Measurements from ENCODE around the gene GALNTL6. TPM values are rescaled to one million over a fixed set of nuclear protein-coding genes. Genes with fewer than 3 reads are reported as not detected.

The GALNTL6 gene
- polyA plus RNA-seq, 1 donor (not counting 4 experiments of a cell fraction or from before 2014, with no cell fraction given), result not detected

- FAIRE-seq (no peak), DNase-seq (ENCODE audit: low read depth, low spot score) (no peak)
- Histone ChIP-seq H3K79me2 (ENCODE audit: control insufficient read depth, insufficient read depth, low read length) (no peaks in the 10 kb centered on the region), H3K27me3 (ENCODE audit: control insufficient read depth, extremely low read depth, insufficient read depth, low read length) (no peaks in the 10 kb centered on the region), H3K36me3 (ENCODE audit: control insufficient read depth in 2 of 2, extremely low read depth in 1 of 2, insufficient read depth in 2 of 2, low read length in 2 of 2) (no peaks in the 10 kb centered on the region), H3K4me3 (ENCODE audit: control insufficient read depth in 2 of 3, extremely low read depth in 1 of 3, insufficient read depth in 2 of 3, low read depth in 1 of 3, low read length in 3 of 3) (no peak overlapping the region), H3K9me1 (ENCODE audit: control insufficient read depth, extremely low read depth, insufficient read depth, low read length) (no peaks in the 10 kb centered on the region), H3K9ac (ENCODE audit: control insufficient read depth, extremely low read depth, insufficient read depth, low read length) (no peak overlapping the region), H3K4me1 (ENCODE audit: control insufficient read depth, extremely low read depth, insufficient read depth, low read length) (no peaks in the 10 kb centered on the region), H3K27ac (ENCODE audit: control insufficient read depth, insufficient read depth, low read length) (no peak overlapping the region), H2AFZ (ENCODE audit: control insufficient read depth, low read length) (no peak overlapping the region), H4K20me1 (ENCODE audit: control insufficient read depth, extremely low read depth, insufficient read depth, low read length) (no peaks in the 10 kb centered on the region), H3K9me3 (ENCODE audit: control insufficient read depth, low read depth, low read length) (no peaks in the 10 kb centered on the region), H3K4me2 (ENCODE audit: control insufficient read depth, extremely low read depth, insufficient read depth, low read depth, low read length) (no peak overlapping the region)
- dilution Hi-C loops (cut with MboI; ENCODE audit: extremely low pct_ligation_motif_present, low sequenced_read_pairs), result no loop called here
- TF ChIP-seq EZH2 (IDR thresholded peaks at IDR 0.05; ENCODE audit: low read length), result no peak
- TF ChIP-seq, protein P1, sequence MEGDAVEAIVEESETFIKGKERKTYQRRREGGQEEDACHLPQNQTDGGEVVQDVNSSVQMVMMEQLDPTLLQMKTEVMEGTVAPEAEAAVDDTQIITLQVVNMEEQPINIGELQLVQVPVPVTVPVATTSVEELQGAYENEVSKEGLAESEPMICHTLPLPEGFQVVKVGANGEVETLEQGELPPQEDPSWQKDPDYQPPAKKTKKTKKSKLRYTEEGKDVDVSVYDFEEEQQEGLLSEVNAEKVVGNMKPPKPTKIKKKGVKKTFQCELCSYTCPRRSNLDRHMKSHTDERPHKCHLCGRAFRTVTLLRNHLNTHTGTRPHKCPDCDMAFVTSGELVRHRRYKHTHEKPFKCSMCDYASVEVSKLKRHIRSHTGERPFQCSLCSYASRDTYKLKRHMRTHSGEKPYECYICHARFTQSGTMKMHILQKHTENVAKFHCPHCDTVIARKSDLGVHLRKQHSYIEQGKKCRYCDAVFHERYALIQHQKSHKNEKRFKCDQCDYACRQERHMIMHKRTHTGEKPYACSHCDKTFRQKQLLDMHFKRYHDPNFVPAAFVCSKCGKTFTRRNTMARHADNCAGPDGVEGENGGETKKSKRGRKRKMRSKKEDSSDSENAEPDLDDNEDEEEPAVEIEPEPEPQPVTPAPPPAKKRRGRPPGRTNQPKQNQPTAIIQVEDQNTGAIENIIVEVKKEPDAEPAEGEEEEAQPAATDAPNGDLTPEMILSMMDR (optimal IDR thresholded peaks at IDR 0.05 in 1 of 3, IDR thresholded peaks at IDR 0.05 in 1 of 3, conservative IDR thresholded peaks at IDR 0.05 in 1 of 3; ENCODE audit: extremely low read depth in 1 of 3, insufficient read depth in 2 of 3, low read length in 3 of 3), result no peak
Measured at GRCh38 chr4:173056710-173057109, 1243.5 kb downstream of the GALNTL6 start.

GRCh38 chr4:173057442-173057841 lies 1244.2 kb downstream of the GALNTL6 start:
- no peak for DNase-seq (ENCODE audit: low read depth, low spot score)
- Histone ChIP-seq H3K4me1 (ENCODE audit: control insufficient read depth, extremely low read depth, insufficient read depth, low read length) (no peaks in the 10 kb centered on the region), H2AFZ (ENCODE audit: control insufficient read depth, low read length) (no peak overlapping the region), H3K27me3 (ENCODE audit: control insufficient read depth, extremely low read depth, insufficient read depth, low read length) (no peaks in the 10 kb centered on the region), H3K27ac (ENCODE audit: control insufficient read depth, insufficient read depth, low read length) (no peak overlapping the region), H3K4me2 (ENCODE audit: control insufficient read depth, extremely low read depth, insufficient read depth, low read depth, low read length) (no peak overlapping the region), H3K9me1 (ENCODE audit: control insufficient read depth, extremely low read depth, insufficient read depth, low read length) (no peaks in the 10 kb centered on the region), H3K36me3 (ENCODE audit: control insufficient read depth in 2 of 2, extremely low read depth in 1 of 2, insufficient read depth in 2 of 2, low read length in 2 of 2) (no peaks in the 10 kb centered on the region), H3K4me3 (ENCODE audit: control insufficient read depth in 2 of 3, extremely low read depth in 1 of 3, insufficient read depth in 2 of 3, low read depth in 1 of 3, low read length in 3 of 3) (no peak overlapping the region), H4K20me1 (ENCODE audit: control insufficient read depth, extremely low read depth, insufficient read depth, low read length) (no peaks in the 10 kb centered on the region), H3K79me2 (ENCODE audit: control insufficient read depth, insufficient read depth, low read length) (no peaks in the 10 kb centered on the region), H3K9me3 (ENCODE audit: control insufficient read depth, low read depth, low read length) (no peaks in the 10 kb centered on the region), H3K9ac (ENCODE audit: control insufficient read depth, extremely low read depth, insufficient read depth, low read length) (no peak overlapping the region)
- dilution Hi-C loops (cut with MboI; ENCODE audit: extremely low pct_ligation_motif_present, low sequenced_read_pairs), result no loop called here
- FAIRE-seq, result no peak
- no peak for TF ChIP-seq EZH2 (IDR thresholded peaks at IDR 0.05; ENCODE audit: low read length)
- TF ChIP-seq, protein P1 (optimal IDR thresholded peaks at IDR 0.05 in 1 of 3, IDR thresholded peaks at IDR 0.05 in 1 of 3, conservative IDR thresholded peaks at IDR 0.05 in 1 of 3; ENCODE audit: extremely low read depth in 1 of 3, insufficient read depth in 2 of 3, low read length in 3 of 3), result no peak

All from keratinocyte (primary cell).